ENCODE results near the gene ACIN1. TPM values are rescaled to one million over a fixed set of nuclear protein-coding genes. Genes with fewer than 3 reads are reported as not detected.
"Not testable (repeated sequence)": the region's sequence is repeated elsewhere in the genome, so short reads cannot be mapped to it uniquely, and the experiment has no call there.

The ACIN1 gene
- total and polyA plus RNA-seq, 8 donors, result 137 to 380 (median 332) TPM

DNA sequence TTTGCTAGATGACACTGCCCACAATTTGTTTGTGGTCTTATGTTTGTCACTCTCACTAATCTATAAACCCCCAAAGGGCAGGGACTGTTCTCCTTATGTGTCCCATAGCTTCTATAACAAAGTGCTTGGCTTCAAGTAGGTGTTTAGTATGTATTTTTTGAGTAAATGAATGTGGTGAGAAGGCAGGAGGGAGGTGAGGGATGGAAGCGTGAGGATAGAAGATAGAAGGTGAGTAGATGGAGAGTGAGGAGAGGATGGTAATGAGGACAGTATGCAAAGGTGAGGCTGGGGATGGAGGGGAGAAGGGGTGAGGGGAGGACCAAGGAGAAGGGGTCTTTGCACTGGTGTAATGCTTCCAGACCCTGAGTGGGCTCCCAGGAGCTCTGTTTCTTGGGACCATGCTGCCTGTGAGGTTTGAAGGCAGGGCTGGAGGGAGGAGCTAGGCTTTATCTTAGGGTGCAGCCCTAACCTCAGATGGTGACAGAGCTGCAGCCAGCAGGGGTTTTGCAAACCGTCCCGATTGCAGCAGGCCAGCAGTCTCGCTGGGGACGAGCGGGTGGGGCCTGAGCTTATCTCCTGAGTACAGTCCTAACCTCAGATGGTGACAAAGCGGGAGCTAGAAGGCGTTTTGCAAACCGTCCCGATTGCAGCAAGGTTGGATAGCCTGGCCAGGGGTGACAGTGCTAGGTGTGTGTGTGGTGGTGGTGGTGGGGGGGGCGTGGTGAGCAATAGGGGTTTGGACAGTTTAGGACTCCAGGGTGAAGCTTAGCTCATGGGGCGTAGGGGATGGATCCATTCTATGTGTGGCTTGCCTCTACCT, 17.6 kb upstream of the ACIN1 start:
- Histone ChIP-seq H3K27me3 (peaks cover 0 to 12% of the 10 kb centered on the region in 2 donors), H3K4me3 (no peak overlapping the region), H3K27ac (peak overlapping the region in 1 of 2 donors; percentile 63), H3K36me3 (no peaks in the 10 kb centered on the region), H3K4me1 (peaks cover 8 to 40% of the 10 kb centered on the region in 2 donors), H3K9me3 (no peaks in the 10 kb centered on the region)
- no peak for TF ChIP-seq CTCF (IDR thresholded peaks at IDR 0.05)
- ATAC-seq, result no peak
- intact Hi-C loops (cut with DNase I), result no loop called here
- DNase-seq, result no peak

GRCh38 chr14:23110579-23111365, 15.8 kb upstream of the ACIN1 start:
- DNase-seq, result no peak
- H3K27me3 ChIP-seq, result peaks cover 0 to 12% of the 10 kb centered on the region in 2 donors
- no peak for ATAC-seq
- peaks cover 8 to 33% of the 10 kb centered on the region in 2 donors for H3K4me1 ChIP-seq
- no peak for TF ChIP-seq CTCF (IDR thresholded peaks at IDR 0.05)
- intact Hi-C loops (cut with DNase I), result no loop called here
- H3K36me3 ChIP-seq, result no peaks in the 10 kb centered on the region
- H3K4me3 ChIP-seq, result no peak overlapping the region
- no peak overlapping the region for H3K27ac ChIP-seq
- H3K9me3 ChIP-seq, result no peaks in the 10 kb centered on the region

- intact Hi-C loops (cut with DNase I), result loop anchor here in 1 of 2 donors (5.0 kb wide), 1 partner anchor 42 kb away; no protein-coding TSS in a partner anchor
- no peak for ATAC-seq
- no peak for DNase-seq
- Histone ChIP-seq H3K27ac (no peak overlapping the region), H3K4me1 (peaks cover 2 to 26% of the 10 kb centered on the region in 2 donors), H3K9me3 (no peaks in the 10 kb centered on the region), H3K4me3 (no peak overlapping the region), H3K27me3 (peaks cover 0 to 12% of the 10 kb centered on the region in 2 donors), H3K36me3 (no peaks in the 10 kb centered on the region)
- no peak for TF ChIP-seq CTCF (IDR thresholded peaks at IDR 0.05)
Observed at GRCh38 chr14:23109769-23110168, 14.8 kb upstream of the ACIN1 start.

DNA sequence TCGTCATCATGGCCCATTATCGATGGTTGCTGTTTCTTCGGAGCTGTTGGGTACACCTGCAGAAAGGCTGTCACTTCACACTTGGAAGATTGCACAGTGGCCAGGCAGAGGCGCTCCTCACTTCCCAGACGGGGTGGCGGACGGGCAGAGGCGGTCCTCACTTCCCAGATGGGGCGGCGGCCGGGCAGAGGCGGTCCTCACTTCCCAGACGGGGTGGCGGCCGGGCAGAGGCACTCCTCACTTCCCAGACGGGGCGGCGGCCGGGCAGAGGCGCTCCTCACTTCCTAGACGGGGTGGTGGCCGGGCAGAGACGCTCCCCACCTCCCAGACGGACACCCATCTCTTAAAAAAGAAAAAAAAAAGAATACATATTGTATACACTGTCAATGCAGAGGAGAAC, 13.2 kb upstream of the ACIN1 start:
- not testable (repeated sequence) for H3K9me3 ChIP-seq, H3K27ac ChIP-seq, ATAC-seq, H3K4me3 ChIP-seq, H3K4me1 ChIP-seq, H3K36me3 ChIP-seq, DNase-seq
- intact Hi-C loops (cut with DNase I), result loop anchor here in 1 of 2 donors (5.0 kb wide), 1 partner anchor 41 kb away; no protein-coding TSS in a partner anchor
- H3K27me3 ChIP-seq, result peaks cover 0 to 12% of the 10 kb centered on the region in 2 donors

DNA sequence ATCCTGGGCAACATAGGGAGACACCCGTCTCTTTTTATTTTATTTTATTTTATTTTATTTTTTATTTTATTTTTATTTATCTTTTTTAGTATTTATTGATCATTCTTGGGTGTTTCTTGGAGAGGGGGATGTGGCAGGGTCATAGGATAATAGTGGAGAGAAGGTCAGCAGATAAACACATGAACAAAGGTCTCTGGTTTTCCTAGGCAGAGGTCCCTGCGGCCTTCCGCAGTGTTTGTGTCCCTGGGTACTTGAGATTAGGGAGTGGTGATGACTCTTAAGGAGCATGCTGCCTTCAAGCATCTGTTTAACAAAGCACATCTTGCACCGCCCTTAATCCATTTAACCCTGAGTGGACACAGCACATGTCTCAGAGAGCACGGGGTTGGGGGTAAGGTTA, 12.7 kb upstream of the ACIN1 start:
- H3K36me3 ChIP-seq, H3K4me1 ChIP-seq, DNase-seq, H3K4me3 ChIP-seq, ATAC-seq, H3K27ac ChIP-seq, H3K9me3 ChIP-seq: not testable (repeated sequence)
- intact Hi-C loops (cut with DNase I), result loop anchor here in 1 of 2 donors (5.0 kb wide), 1 partner anchor 40 kb away; no protein-coding TSS in a partner anchor
- peaks cover 0 to 12% of the 10 kb centered on the region in 2 donors for H3K27me3 ChIP-seq

DNA sequence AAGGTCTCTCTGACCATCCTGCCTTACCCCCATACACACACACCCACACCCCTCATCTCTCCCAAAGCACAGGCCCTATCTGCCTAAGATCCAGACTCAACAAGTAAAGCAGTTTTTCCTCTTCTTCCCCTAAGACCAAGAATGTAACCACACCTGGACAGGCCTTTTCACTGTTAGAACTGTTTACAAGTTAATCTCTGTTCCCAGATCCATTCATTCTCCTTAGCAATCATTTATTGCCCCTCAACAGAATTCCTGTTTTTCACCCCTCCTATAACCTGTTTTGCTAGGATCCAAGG, 11.8 kb upstream of the ACIN1 start:
- Histone ChIP-seq H3K27me3 (peaks cover 0 to 11% of the 10 kb centered on the region in 2 donors), H3K9me3 (no peaks in the 10 kb centered on the region), H3K36me3 (no peaks in the 10 kb centered on the region), H3K4me1 (peaks cover 0 to 10% of the 10 kb centered on the region in 2 donors), H3K27ac (peak overlapping the region in 1 of 2 donors; percentile 8), H3K4me3 (no peak overlapping the region)
- no peak for TF ChIP-seq CTCF (IDR thresholded peaks at IDR 0.05)
- no peak for ATAC-seq
- no peak for DNase-seq
- intact Hi-C loops (cut with DNase I), result loop anchor here in 1 of 2 donors (5.0 kb wide), 1 partner anchor 39 kb away; no protein-coding TSS in a partner anchor

All from left lung (tissue), 10 donors.